Lung (tissue), 12 donors: ENCODE measurements around the gene FYN. TPM values are rescaled to one million over a fixed set of nuclear protein-coding genes. Genes with fewer than 3 reads are reported as not detected.

Experiments used
- ATAC-seq: fragments of 200-7000 bp; cut with Tn5 transposase; one replicate; pipeline ENCODE4 v1.9.1; 2020; ENCODE audit warnings: moderate number of reproducible peaks; ENCODE audit not compliant: insufficient read depth, low FRiP score
- DNase-seq, 3 donors: peaks; one replicate each; pipeline ENCODE4 v3.0.0-alpha.2; 2013 to 2017
- H3K27ac ChIP-seq, 2 donors: one replicate each; pipeline ENCODE4 v1.5.1; 2013; ENCODE audit warnings: mild to moderate bottlenecking in 2 of 2, moderate library complexity in 2 of 2, control low read depth in 1 of 2, inconsistent platforms in 1 of 2, low read depth in 1 of 2, low read length in 1 of 2
- H3K27me3 ChIP-seq, 3 donors: one replicate each; pipeline ENCODE4 v1.5.1; 2013; ENCODE audit warnings: low read length in 2 of 3; ENCODE audit not compliant: control insufficient read depth in 3 of 3, insufficient read depth in 3 of 3
- H3K36me3 ChIP-seq, 4 donors: one replicate each; pipeline ENCODE4 v1.5.1; 2013; ENCODE audit warnings: low read length in 4 of 4, mild to moderate bottlenecking in 1 of 4, moderate library complexity in 1 of 4; ENCODE audit not compliant: control insufficient read depth in 4 of 4, insufficient read depth in 4 of 4
- H3K4me1 ChIP-seq, 5 donors: one replicate each; pipeline ENCODE4 v1.5.1; 2013; ENCODE audit warnings: low read length in 5 of 5, mild to moderate bottlenecking in 2 of 5, moderate library complexity in 1 of 5; ENCODE audit not compliant: control insufficient read depth in 5 of 5, insufficient read depth in 5 of 5
- H3K4me3 ChIP-seq: one replicate; pipeline ENCODE4 v1.5.1; 2013; ENCODE audit warnings: mild to moderate bottlenecking, control low read depth, moderate library complexity
- H3K9ac ChIP-seq, 2 donors: one replicate each; pipeline ENCODE4 v1.5.1; 2013; ENCODE audit warnings: low read length in 2 of 2, control low read depth in 1 of 2; ENCODE audit not compliant: insufficient read depth in 1 of 2
- H3K9me3 ChIP-seq, 4 donors: one replicate each; pipeline ENCODE4 v1.5.1; 2013; ENCODE audit warnings: low read length in 3 of 4, mild to moderate bottlenecking in 1 of 4, moderate library complexity in 1 of 4; ENCODE audit not compliant: control insufficient read depth in 4 of 4, insufficient read depth in 3 of 4
- CTCF ChIP-seq: IDR thresholded peaks from 2 replicates; pipeline ENCODE4 v1.5.1; 2012; ENCODE audit warnings: mild to moderate bottlenecking; ENCODE audit errors: control extremely low read depth, extremely low read depth
- WGBS, 2 donors: extraction: QIAGEN DNeasy Blood & Tissue Kit; methylation state at CpG; one replicate each; pipeline ENCODE4 v1.1.7; 2013; 5-methylcytosine and 5-hydroxymethylcytosine counted together
- polyA plus RNA-seq, 2 donors: library from polyadenylated mRNA; stranded (reverse); fragments of 200-250 nt; gene quantifications; one replicate each; pipeline ENCODE4 v1.2.1, GENCODE V29; 2013
- total RNA-seq, 2 donors: library from RNA; depleted of rRNA in 1 of 2; stranded (reverse); fragments of >200 nt in 1 of 2; gene quantifications; one replicate each; pipeline ENCODE4 v1.2.1, GENCODE V29; 2014 to 2021
- donor health status: control.
- donor health status: control.
- donor health status: Bipolar disorder and iron deficiency.
- donor health status: healthy.
- donor health status: DM: yes; HTN: yes; CAD: no.

The FYN gene
- total and polyA plus RNA-seq, 4 donors, result 27.3 to 157 (median 71.0) TPM

- DNase-seq, result no peak
- H3K36me3 ChIP-seq, result no peaks in the 10 kb centered on the region
- TF ChIP-seq CTCF, result no peak
- no peak for ATAC-seq
- H3K9me3 ChIP-seq, result peaks cover 0 to 2% (median 0%) of the 10 kb centered on the region in 4 donors
- no peak overlapping the region for H3K27ac ChIP-seq
- no peak overlapping the region for H3K4me3 ChIP-seq
- WGBS, 2 donors, result 80 to 83% methylated on average over 12 of the region's 12 CpGs
- peaks cover 0 to 5% (median 0%) of the 10 kb centered on the region in 5 donors for H3K4me1 ChIP-seq
- no peaks in the 10 kb centered on the region for H3K27me3 ChIP-seq
- no peak overlapping the region for H3K9ac ChIP-seq
Measured at GRCh38 chr6:111615916-111616612, 257.2 kb downstream of the FYN start.

GRCh38 chr6:111614833-111615582, 258.2 kb downstream of the FYN start:
- no peak for ATAC-seq
- 51 to 54% methylated on average over 12 of the region's 12 CpGs for WGBS, 2 donors
- TF ChIP-seq CTCF, result no peak
- H3K36me3 ChIP-seq, result no peaks in the 10 kb centered on the region
- no peak overlapping the region for H3K4me3 ChIP-seq
- no peak overlapping the region for H3K27ac ChIP-seq
- peaks cover 0 to 2% (median 0%) of the 10 kb centered on the region in 4 donors for H3K9me3 ChIP-seq
- H3K4me1 ChIP-seq, result peaks cover 0 to 5% (median 0%) of the 10 kb centered on the region in 5 donors
- no peak for DNase-seq
- H3K9ac ChIP-seq, result no peak overlapping the region
- no peaks in the 10 kb centered on the region for H3K27me3 ChIP-seq

GRCh38 chr6:111612379-111612778, 260.9 kb downstream of the FYN start:
- WGBS, 2 donors, result 95 to 99% methylated on average over 3 of the region's 3 CpGs
- no peaks in the 10 kb centered on the region for H3K27me3 ChIP-seq
- H3K27ac ChIP-seq, result no peak overlapping the region
- no peak for TF ChIP-seq CTCF
- H3K4me3 ChIP-seq, result no peak overlapping the region
- no peak for DNase-seq
- H3K9ac ChIP-seq, result no peak overlapping the region
- H3K9me3 ChIP-seq, result peaks cover 0 to 2% (median 0%) of the 10 kb centered on the region in 4 donors
- H3K4me1 ChIP-seq, result peaks cover 0 to 3% (median 2%) of the 10 kb centered on the region in 5 donors
- H3K36me3 ChIP-seq, result no peaks in the 10 kb centered on the region
- no peak for ATAC-seq
